ENCODE measurements around the gene RPL10.

GRCh38 chrX:154439841-154440240, 41.7 kb downstream of the RPL10 start:
- TF ChIP-seq CTCF (optimal IDR thresholded peaks at IDR 0.05 in 1 of 3, IDR thresholded peaks at IDR 0.05 in 1 of 3, conservative IDR thresholded peaks at IDR 0.05 in 1 of 3; ENCODE audit: extremely low read depth in 1 of 3, insufficient read depth in 2 of 3, low read length in 3 of 3) = no peak
- TF ChIP-seq EZH2 (IDR thresholded peaks at IDR 0.05; ENCODE audit: low read length) = no peak

Measured in keratinocyte (primary cell).